Activated CD4-positive, alpha-beta T cell treated with anti-CD3 and anti-CD28 coated beads, Interleukin-2, amount 50 U/mL, for 4 hours (primary cell): ENCODE results near the gene RAE1.

Experiments
- DNase-seq, 2 experiments: peaks; one replicate each; pipeline ENCODE4 v3.0.0-alpha.2; 2020

Gene RAE1

GRCh38 chr20:57401565-57401918 is 50.5 kb downstream of the RAE1 start:
- DNase-seq = no peak

- no peak for DNase-seq
These were observed 51.4 kb downstream of the RAE1 start for GRCh38 chr20:57402206-57403125.

- no peak for DNase-seq
These were observed 52.2 kb downstream of the RAE1 start for GRCh38 chr20:57403216-57403615.

- DNase-seq = no peak
These were observed 53.0 kb downstream of the RAE1 start for GRCh38 chr20:57404006-57404405.

GRCh38 chr20:57404419-57405072 is 53.5 kb downstream of the RAE1 start:
- no peak for DNase-seq

GRCh38 chr20:57405236-57406016 is 54.4 kb downstream of the RAE1 start:
- no peak for DNase-seq

- DNase-seq = no peak
These were observed 56.5 kb downstream of the RAE1 start for GRCh38 chr20:57407541-57407956.

GRCh38 chr20:57408131-57408530 is 57.1 kb downstream of the RAE1 start:
- DNase-seq = no peak

GRCh38 chr20:57408536-57409233 is 57.6 kb downstream of the RAE1 start:
- DNase-seq = no peak

- no peak for DNase-seq
These were observed 58.2 kb downstream of the RAE1 start for GRCh38 chr20:57409316-57409671.

- DNase-seq = no peak
These were observed 58.8 kb downstream of the RAE1 start for GRCh38 chr20:57409672-57410397.

- DNase-seq = no peak
These were observed 59.4 kb downstream of the RAE1 start for GRCh38 chr20:57410398-57410920.

GRCh38 chr20:57410924-57411323 is 59.9 kb downstream of the RAE1 start:
- DNase-seq = no peak

- no peak for DNase-seq
These were observed 60.6 kb downstream of the RAE1 start for GRCh38 chr20:57411406-57412283.

GRCh38 chr20:57412347-57413029 is 61.4 kb downstream of the RAE1 start:
- no peak for DNase-seq

- no peak for DNase-seq
These were observed 62.9 kb downstream of the RAE1 start for GRCh38 chr20:57413986-57414385.

- DNase-seq = no peak
These were observed 64.0 kb downstream of the RAE1 start for GRCh38 chr20:57414867-57415592.

GRCh38 chr20:57415771-57416170 is 64.7 kb downstream of the RAE1 start:
- no peak for DNase-seq

- no peak for DNase-seq
These were observed 65.4 kb downstream of the RAE1 start for GRCh38 chr20:57416296-57417022.
